A673 (cell line): ENCODE measurements around the gene SORD. TPM values are rescaled to one million over a fixed set of nuclear protein-coding genes. Genes with fewer than 3 reads are reported as not detected.

Source experiments
- BruUV-seq: library from RNA; stranded (reverse); fragments of 400-500 nt; replicated peaks from 2 replicates; lab custom pipeline; 2021; lab: Mats Ljungman, UMichigan
- CTCF ChIA-PET: fragments of 300-600 bp; sonication (Branson Sonifier 250); formaldehyde crosslinking; loops from one replicate; lab custom pipeline; 2022; ENCODE audit warnings: antibody characterized with exemption; lab: Charles Lee
- POLR2A ChIA-PET: fragments of 300-600 bp; sonication (Branson Sonifier 250); formaldehyde crosslinking; loops from one replicate; lab custom pipeline; 2022; ENCODE audit warnings: antibody characterized with exemption; ENCODE audit not compliant: low non-redundant PET; lab: Charles Lee
- DNase-seq: peaks from one replicate; pipeline ENCODE4 v3.0.0-alpha.2; 2015; ENCODE audit warnings: low spot score
- H3K27ac ChIP-seq: fragments of 200-600 bp; sonication (generic); 2 replicates; pipeline ENCODE4 v1.5.1; 2016; ENCODE audit warnings: mixed run types, low read depth, mild to moderate bottlenecking, mixed read lengths, antibody characterized with exemption, low read length; ENCODE audit not compliant: poor library complexity, severe bottlenecking
- H3K27me3 ChIP-seq: fragments of 200-600 bp; sonication (generic); replicated peaks from 2 replicates; pipeline ENCODE4 v1.6.1; 2017; ENCODE audit warnings: mixed run types, low read depth, mild to moderate bottlenecking, mixed read lengths, antibody characterized with exemption, low read length; ENCODE audit not compliant: insufficient read depth, poor library complexity
- H3K36me3 ChIP-seq: fragments of 200-600 bp; sonication (generic); 2 replicates; pipeline ENCODE4 v1.6.1; 2016; ENCODE audit warnings: mixed run types, mild to moderate bottlenecking, mixed read lengths, antibody characterized with exemption, low read length; ENCODE audit not compliant: insufficient read depth, poor library complexity, severe bottlenecking
- H3K4me1 ChIP-seq: fragments of 200-600 bp; sonication (generic); 2 replicates; pipeline ENCODE4 v1.6.1; 2017; ENCODE audit warnings: mixed run types, mild to moderate bottlenecking, mixed read lengths, antibody characterized with exemption, low read length; ENCODE audit not compliant: insufficient read depth, poor library complexity, severe bottlenecking
- H3K4me3 ChIP-seq: fragments of 200-600 bp; sonication (generic); 2 replicates; pipeline ENCODE4 v1.5.1; 2016; ENCODE audit warnings: low read depth, mixed run types, mild to moderate bottlenecking, mixed read lengths, low read length; ENCODE audit not compliant: poor library complexity, severe bottlenecking
- H3K9me3 ChIP-seq: fragments of 200-600 bp; sonication (generic); 2 replicates; pipeline ENCODE4 v1.6.1; 2016; ENCODE audit warnings: mixed run types, low read depth, mild to moderate bottlenecking, mixed read lengths, antibody characterized with exemption, low read length; ENCODE audit not compliant: poor library complexity, severe bottlenecking
- CTCF ChIP-seq: fragments of 300-800, 200-600 bp; sonication (generic); conservative IDR thresholded peaks from 2 replicates; pipeline ENCODE4 v1.5.1; 2017; ENCODE audit warnings: low read depth, mild to moderate bottlenecking, antibody characterized with exemption, low read length, moderate library complexity, mixed read lengths
- EZH2 ChIP-seq: fragments of 200-600 bp; sonication (generic); IDR thresholded peaks from 2 replicates; pipeline ENCODE4 v1.6.1; 2017; ENCODE audit warnings: borderline replicate concordance, low read depth, mild to moderate bottlenecking, mixed read lengths, antibody characterized with exemption, low read length; ENCODE audit not compliant: poor library complexity, severe bottlenecking
- intact Hi-C: fragments of 100-400 bp; cut with micrococcal nuclease; formaldehyde crosslinking; loops from one replicate; pipeline ENCODE4 v1.10.0; 2022; ENCODE audit not compliant: unreplicated experiment
- total RNA-seq: library from RNA; stranded (reverse); gene quantifications from 2 replicates; pipeline ENCODE4 v1.2.3, GENCODE V29; 2021

The SORD gene
- total RNA-seq, 1 experiment from 2014 or later: 286 TPM

- POLR2A ChIA-PET: no interaction called here
- intact Hi-C loops: loop anchor here (5.0 to 10.0 kb wide), 2 partner anchors 142 to 530 kb away; no protein-coding TSS in a partner anchor
- peak overlapping the region; percentile 32 for H3K4me3 ChIP-seq
Observed at GRCh38 chr15:45114751-45115085, 91.7 kb downstream of the SORD start.

GRCh38 chr15:45115312-45115820, 92.4 kb downstream of the SORD start:
- H3K27me3 ChIP-seq: peaks cover 34% of the 10 kb centered on the region
- H3K4me3 ChIP-seq: no peak overlapping the region
- no peaks in the 10 kb centered on the region for H3K9me3 ChIP-seq
- intact Hi-C loops: loop anchor here (5.0 to 10.0 kb wide), 2 partner anchors 143 to 531 kb away; no protein-coding TSS in a partner anchor
- no peak for TF ChIP-seq CTCF
- TF ChIP-seq EZH2: no peak
- H3K4me1 ChIP-seq: peaks cover 12% of the 10 kb centered on the region
- no peak overlapping the region for H3K27ac ChIP-seq
- ChIA-PET POLR2A (no interaction called here), CTCF (no interaction called here)
- DNase-seq: no peak
- no TSS peak for BruUV-seq
- H3K36me3 ChIP-seq: no peaks in the 10 kb centered on the region

More at GRCh38 chr15:45114751-45115085, 91.7 kb downstream of the SORD start:
- no peak for DNase-seq
- no peak for TF ChIP-seq CTCF
- no peak for TF ChIP-seq EZH2
- BruUV-seq: no TSS peak
- Histone ChIP-seq H3K4me1 (peaks cover 12% of the 10 kb centered on the region), H3K36me3 (no peaks in the 10 kb centered on the region), H3K27ac (no peak overlapping the region), H3K9me3 (no peaks in the 10 kb centered on the region), H3K27me3 (peaks cover 34% of the 10 kb centered on the region)
- CTCF ChIA-PET: no interaction called here

- CTCF ChIA-PET: no interaction called here
- intact Hi-C loops: loop anchor here (5.0 to 10.0 kb wide), 2 partner anchors 144 to 531 kb away; no protein-coding TSS in a partner anchor
- H3K4me1 ChIP-seq: peaks cover 12% of the 10 kb centered on the region
- TF ChIP-seq EZH2 (no peak), CTCF (no peak)
- H3K9me3 ChIP-seq: no peaks in the 10 kb centered on the region
- POLR2A ChIA-PET: no interaction called here
- H3K27me3 ChIP-seq: peaks cover 34% of the 10 kb centered on the region
- H3K4me3 ChIP-seq: no peak overlapping the region
- H3K27ac ChIP-seq: no peak overlapping the region
- no TSS peak for BruUV-seq
- no peaks in the 10 kb centered on the region for H3K36me3 ChIP-seq
- no peak for DNase-seq
Observed at GRCh38 chr15:45116006-45116481, 93.0 kb downstream of the SORD start.
